Neural cell (in vitro differentiated cells): ENCODE results near the gene MED16. TPM values are rescaled to one million over a fixed set of nuclear protein-coding genes. Genes with fewer than 3 reads are reported as not detected.

ENCODE experiments used
- H2AFZ ChIP-seq: fragments of 200-600, 300-800 bp; sonication (generic), shearing (Covaris generic); 2 replicates; pipeline ENCODE4 v1.6.0; 2014; ENCODE audit warnings: low read depth, mild to moderate bottlenecking, antibody characterized with exemption, low read length, moderate library complexity
- H3F3A ChIP-seq: fragments of 200-600 bp; shearing (Covaris generic); 2 replicates; pipeline ENCODE4 v1.6.1; 2016; ENCODE audit warnings: mild to moderate bottlenecking, moderate library complexity, mixed read lengths, antibody characterized with exemption, low read length; ENCODE audit not compliant: insufficient read depth, poor library complexity, severe bottlenecking
- H3K27ac ChIP-seq: fragments of 200-600, 300-800 bp; sonication (generic), shearing (Covaris generic); 2 replicates; pipeline ENCODE4 v1.5.1; 2014; ENCODE audit warnings: mild to moderate bottlenecking, low read length, moderate library complexity
- H3K27me3 ChIP-seq: fragments of 300-800, 200-600 bp; sonication (generic), shearing (Covaris generic); 2 replicates; pipeline ENCODE4 v1.6.0; 2014; ENCODE audit warnings: mild to moderate bottlenecking, low read depth, low read length, moderate library complexity; ENCODE audit not compliant: insufficient read depth
- H3K36me3 ChIP-seq: fragments of 300-800, 200-600 bp; sonication (generic), shearing (Covaris generic); 2 replicates; pipeline ENCODE4 v1.5.1; 2014; ENCODE audit warnings: mild to moderate bottlenecking, antibody characterized with exemption, low read length, moderate library complexity; ENCODE audit not compliant: insufficient read depth
- H3K4me2 ChIP-seq: fragments of 300-800, 200-600 bp; sonication (generic), shearing (Covaris generic); 2 replicates; pipeline ENCODE4 v1.6.0; 2014; ENCODE audit warnings: mild to moderate bottlenecking, low read length
- H3K4me3 ChIP-seq: fragments of 300-800, 200-600 bp; sonication (generic), shearing (Covaris generic); 2 replicates; pipeline ENCODE4 v1.5.1; 2014; ENCODE audit warnings: mild to moderate bottlenecking, low read length, moderate library complexity
- H3K79me2 ChIP-seq: fragments of 200-600 bp; shearing (Covaris generic); replicated peaks from 2 replicates; pipeline ENCODE4 v1.6.0; 2014; ENCODE audit warnings: mild to moderate bottlenecking, low read length, moderate library complexity; ENCODE audit not compliant: insufficient read depth
- H3K9ac ChIP-seq: fragments of 300-800, 200-600 bp; sonication (generic), shearing (Covaris generic); 2 replicates; pipeline ENCODE4 v1.6.1; 2016; ENCODE audit warnings: mild to moderate bottlenecking, low read length, mixed read lengths
- H3K9me2 ChIP-seq: fragments of 200-600 bp; shearing (Covaris generic); 2 replicates; pipeline ENCODE4 v1.6.1; 2016; ENCODE audit warnings: mild to moderate bottlenecking, low read length, mixed read lengths; ENCODE audit not compliant: insufficient read depth
- H3K9me3 ChIP-seq: fragments of 200-600, 300-800 bp; sonication (generic), shearing (Covaris generic); 2 replicates; pipeline ENCODE4 v1.6.1; 2016; ENCODE audit warnings: mild to moderate bottlenecking, mixed run types, low read length, moderate library complexity, mixed read lengths
- H4K20me1 ChIP-seq: fragments of 200-600 bp; shearing (Covaris generic); 2 replicates; pipeline ENCODE4 v1.6.1; 2016; ENCODE audit warnings: mild to moderate bottlenecking, mixed run types; ENCODE audit not compliant: insufficient read depth
- EP300 ChIP-seq: fragments of 450-650 bp; conservative IDR thresholded peaks from 2 replicates; pipeline ENCODE4 v1.6.1; 2014; ENCODE audit warnings: antibody characterized with exemption, mild to moderate bottlenecking, moderate library complexity; ENCODE audit not compliant: poor library complexity, severe bottlenecking
- EZH2 ChIP-seq: fragments of 200-600, 300-800 bp; shearing (Covaris generic), sonication (generic); IDR thresholded peaks from 2 replicates; pipeline ENCODE4 v1.6.1; 2014; ENCODE audit warnings: antibody characterized with exemption, low read length, borderline replicate concordance, mild to moderate bottlenecking; ENCODE audit not compliant: insufficient read depth, poor library complexity, severe bottlenecking
- MXI1 ChIP-seq: fragments of 450-650 bp; conservative IDR thresholded peaks from 2 replicates; pipeline ENCODE4 v1.6.1; 2014; ENCODE audit warnings: antibody characterized with exemption, mild to moderate bottlenecking; ENCODE audit not compliant: poor library complexity, severe bottlenecking
- POLR2AphosphoS5 ChIP-seq: IDR thresholded peaks from 2 replicates; pipeline ENCODE4 v1.6.1; 2012
- RAD21 ChIP-seq: fragments of 450-650 bp; conservative IDR thresholded peaks from 2 replicates; pipeline ENCODE4 v1.6.1; 2014; ENCODE audit warnings: antibody characterized with exemption, mild to moderate bottlenecking, moderate library complexity
- SMC3 ChIP-seq: fragments of 450-650 bp; conservative IDR thresholded peaks from 2 replicates; pipeline ENCODE4 v1.6.1; 2014; ENCODE audit warnings: antibody characterized with exemption, mild to moderate bottlenecking, moderate library complexity; ENCODE audit not compliant: poor library complexity
- TAF1 ChIP-seq: IDR thresholded peaks from 2 replicates; pipeline ENCODE4 v1.6.1; 2012; ENCODE audit warnings: low read depth
- polyA plus RNA-seq: library from polyadenylated mRNA; depleted of rRNA; stranded (reverse); fragments of >200 nt; gene quantifications from 2 replicates; pipeline ENCODE4 v1.2.3, GENCODE V29; 2014
- TF ChIP-seq, protein P1 (sequence below): fragments of 450-650 bp; IDR thresholded peaks from 2 replicates; pipeline ENCODE4 v1.5.1; 2014; ENCODE audit warnings: antibody characterized with exemption, mild to moderate bottlenecking, moderate library complexity; ENCODE audit not compliant: poor library complexity, severe bottlenecking
- TF ChIP-seq, protein P2 (sequence below): IDR thresholded peaks from 2 replicates; pipeline ENCODE4 v1.6.1; 2012; ENCODE audit warnings: borderline replicate concordance

MED16 gene
- polyA plus RNA-seq, 1 donor from 2014 or later = 13.3 TPM

- Histone ChIP-seq H3K4me3 (no peak overlapping the region), H2AFZ (no peak overlapping the region), H3K9ac (no peak overlapping the region), H3K79me2 (no peaks in the 10 kb centered on the region), H3K27me3 (no peaks in the 10 kb centered on the region), H3K36me3 (no peaks in the 10 kb centered on the region), H3K9me3 (no peaks in the 10 kb centered on the region), H3F3A (no peaks in the 10 kb centered on the region), H3K27ac (no peak overlapping the region), H3K4me2 (no peak overlapping the region), H4K20me1 (no peaks in the 10 kb centered on the region), H3K9me2 (no peaks in the 10 kb centered on the region)
- no peak for TF ChIP-seq TAF1
Measured at GRCh38 chr19:871446-872265, 21.3 kb downstream of the MED16 start.

DNA sequence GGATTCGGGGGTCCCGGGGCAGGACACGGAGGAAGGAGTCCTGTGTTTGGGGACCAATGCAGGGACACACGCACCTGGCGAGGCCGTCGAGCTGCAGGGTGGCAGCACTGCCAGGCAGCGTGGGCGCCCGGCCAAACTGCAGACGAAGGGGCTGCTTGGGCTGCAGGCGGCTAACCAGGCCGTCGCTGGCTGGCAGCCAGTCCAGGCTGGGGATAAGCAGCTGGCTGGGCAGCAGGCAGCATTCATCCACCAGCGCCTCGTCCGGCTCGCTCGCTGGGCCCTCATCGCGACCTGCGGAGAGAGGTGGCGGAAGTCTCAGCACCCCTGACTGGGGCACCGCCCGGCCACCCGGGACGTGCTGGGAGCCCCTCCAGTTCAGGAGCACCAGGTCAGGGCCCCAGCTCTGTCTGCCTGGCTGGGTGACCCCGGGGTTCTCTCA is 22.0 kb downstream of the MED16 start:
- Histone ChIP-seq H3K36me3 (no peaks in the 10 kb centered on the region), H3K79me2 (no peaks in the 10 kb centered on the region), H3K27ac (no peak overlapping the region), H2AFZ (no peak overlapping the region), H3K4me2 (no peak overlapping the region), H3K9me3 (no peaks in the 10 kb centered on the region), H3K27me3 (no peaks in the 10 kb centered on the region), H4K20me1 (no peaks in the 10 kb centered on the region), H3K4me3 (no peak overlapping the region), H3K9ac (no peak overlapping the region), H3F3A (no peaks in the 10 kb centered on the region), H3K9me2 (no peaks in the 10 kb centered on the region)
- TF ChIP-seq EZH2 (no peak), TAF1 (no peak), SMC3 (no peak), RAD21 (no peak), POLR2AphosphoS5 (no peak)
- TF ChIP-seq, protein P1, sequence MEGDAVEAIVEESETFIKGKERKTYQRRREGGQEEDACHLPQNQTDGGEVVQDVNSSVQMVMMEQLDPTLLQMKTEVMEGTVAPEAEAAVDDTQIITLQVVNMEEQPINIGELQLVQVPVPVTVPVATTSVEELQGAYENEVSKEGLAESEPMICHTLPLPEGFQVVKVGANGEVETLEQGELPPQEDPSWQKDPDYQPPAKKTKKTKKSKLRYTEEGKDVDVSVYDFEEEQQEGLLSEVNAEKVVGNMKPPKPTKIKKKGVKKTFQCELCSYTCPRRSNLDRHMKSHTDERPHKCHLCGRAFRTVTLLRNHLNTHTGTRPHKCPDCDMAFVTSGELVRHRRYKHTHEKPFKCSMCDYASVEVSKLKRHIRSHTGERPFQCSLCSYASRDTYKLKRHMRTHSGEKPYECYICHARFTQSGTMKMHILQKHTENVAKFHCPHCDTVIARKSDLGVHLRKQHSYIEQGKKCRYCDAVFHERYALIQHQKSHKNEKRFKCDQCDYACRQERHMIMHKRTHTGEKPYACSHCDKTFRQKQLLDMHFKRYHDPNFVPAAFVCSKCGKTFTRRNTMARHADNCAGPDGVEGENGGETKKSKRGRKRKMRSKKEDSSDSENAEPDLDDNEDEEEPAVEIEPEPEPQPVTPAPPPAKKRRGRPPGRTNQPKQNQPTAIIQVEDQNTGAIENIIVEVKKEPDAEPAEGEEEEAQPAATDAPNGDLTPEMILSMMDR = no peak

DNA sequence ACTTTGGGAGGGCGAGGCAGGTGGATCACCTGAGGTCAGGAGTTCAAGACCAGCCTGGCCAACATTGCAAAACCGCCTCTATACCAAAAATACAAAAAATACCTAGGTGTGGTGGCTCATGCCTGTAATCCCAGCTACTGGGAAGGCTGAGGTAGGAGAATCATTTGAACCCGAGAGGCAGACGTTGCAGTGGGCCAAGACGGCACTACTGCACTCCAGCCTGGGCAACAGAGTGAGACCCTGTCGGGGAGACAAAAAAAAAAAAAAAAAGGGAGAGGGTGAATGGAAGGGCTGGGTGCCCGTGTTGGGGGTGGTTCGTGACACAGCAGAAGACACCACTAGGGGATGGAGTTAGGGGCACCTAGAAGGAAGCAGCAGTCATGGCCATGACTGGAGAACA is 22.7 kb downstream of the MED16 start:
- TF ChIP-seq, protein P2, sequence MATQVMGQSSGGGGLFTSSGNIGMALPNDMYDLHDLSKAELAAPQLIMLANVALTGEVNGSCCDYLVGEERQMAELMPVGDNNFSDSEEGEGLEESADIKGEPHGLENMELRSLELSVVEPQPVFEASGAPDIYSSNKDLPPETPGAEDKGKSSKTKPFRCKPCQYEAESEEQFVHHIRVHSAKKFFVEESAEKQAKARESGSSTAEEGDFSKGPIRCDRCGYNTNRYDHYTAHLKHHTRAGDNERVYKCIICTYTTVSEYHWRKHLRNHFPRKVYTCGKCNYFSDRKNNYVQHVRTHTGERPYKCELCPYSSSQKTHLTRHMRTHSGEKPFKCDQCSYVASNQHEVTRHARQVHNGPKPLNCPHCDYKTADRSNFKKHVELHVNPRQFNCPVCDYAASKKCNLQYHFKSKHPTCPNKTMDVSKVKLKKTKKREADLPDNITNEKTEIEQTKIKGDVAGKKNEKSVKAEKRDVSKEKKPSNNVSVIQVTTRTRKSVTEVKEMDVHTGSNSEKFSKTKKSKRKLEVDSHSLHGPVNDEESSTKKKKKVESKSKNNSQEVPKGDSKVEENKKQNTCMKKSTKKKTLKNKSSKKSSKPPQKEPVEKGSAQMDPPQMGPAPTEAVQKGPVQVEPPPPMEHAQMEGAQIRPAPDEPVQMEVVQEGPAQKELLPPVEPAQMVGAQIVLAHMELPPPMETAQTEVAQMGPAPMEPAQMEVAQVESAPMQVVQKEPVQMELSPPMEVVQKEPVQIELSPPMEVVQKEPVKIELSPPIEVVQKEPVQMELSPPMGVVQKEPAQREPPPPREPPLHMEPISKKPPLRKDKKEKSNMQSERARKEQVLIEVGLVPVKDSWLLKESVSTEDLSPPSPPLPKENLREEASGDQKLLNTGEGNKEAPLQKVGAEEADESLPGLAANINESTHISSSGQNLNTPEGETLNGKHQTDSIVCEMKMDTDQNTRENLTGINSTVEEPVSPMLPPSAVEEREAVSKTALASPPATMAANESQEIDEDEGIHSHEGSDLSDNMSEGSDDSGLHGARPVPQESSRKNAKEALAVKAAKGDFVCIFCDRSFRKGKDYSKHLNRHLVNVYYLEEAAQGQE = no peak
- TF ChIP-seq EP300 (no peak), EZH2 (no peak), TAF1 (no peak), RAD21 (no peak), SMC3 (no peak), POLR2AphosphoS5 (no peak), MXI1 (no peak)
- TF ChIP-seq, protein P1 = no peak
- no peak overlapping the region for H3K4me3 ChIP-seq
- H2AFZ ChIP-seq = no peak overlapping the region
- H3K36me3 ChIP-seq = no peaks in the 10 kb centered on the region
- H3K27ac ChIP-seq = no peak overlapping the region
- no peaks in the 10 kb centered on the region for H4K20me1 ChIP-seq
- no peaks in the 10 kb centered on the region for H3K27me3 ChIP-seq
- H3F3A ChIP-seq = no peaks in the 10 kb centered on the region
- no peaks in the 10 kb centered on the region for H3K9me3 ChIP-seq
- no peaks in the 10 kb centered on the region for H3K79me2 ChIP-seq
- no peaks in the 10 kb centered on the region for H3K9me2 ChIP-seq
- H3K4me2 ChIP-seq = no peak overlapping the region
- H3K9ac ChIP-seq = no peak overlapping the region
